Measurements from ENCODE around the gene CXorf66.
"Not testable (repeated sequence)": the region's sequence is repeated elsewhere in the genome, so short reads cannot be mapped to it uniquely, and the experiment has no call there.

Gene CXorf66

GRCh38 chrX:139967300-139967699, 2.0 kb upstream of the CXorf66 start:
- no peaks in the 10 kb centered on the region for H3K9me3 ChIP-seq (ENCODE audit: insufficient read depth, low read length)
- H3K4me3 ChIP-seq (ENCODE audit: low read length), result no peak overlapping the region
- TF ChIP-seq EZH2phosphoT487 (IDR thresholded peaks at IDR 0.05; ENCODE audit: low read depth) (no peak), CTCF (IDR thresholded peaks at IDR 0.05; ENCODE audit: low read depth, low read length) (peak; percentile 46)
- no peak overlapping the region for H3K27ac ChIP-seq (ENCODE audit: low read length)
- H3K4me2 ChIP-seq (ENCODE audit: low read length), result no peak overlapping the region
- no peaks in the 10 kb centered on the region for H3K79me2 ChIP-seq (ENCODE audit: low read length)
- peak overlapping the region; percentile 41; the same call in 1 of the 2 replicates for H2AFZ ChIP-seq (ENCODE audit: low read depth, low read length)
- no peaks in the 10 kb centered on the region for H3K27me3 ChIP-seq (ENCODE audit: low read depth, low read length)
- no peak overlapping the region for H3K9ac ChIP-seq (ENCODE audit: low read length)
- no peaks in the 10 kb centered on the region for H4K20me1 ChIP-seq (ENCODE audit: insufficient read depth, low read length)
- no peaks in the 10 kb centered on the region for H3K36me3 ChIP-seq (replicated peaks; ENCODE audit: low read depth, low read length)
- H3K4me1 ChIP-seq (ENCODE audit: low read length), result no peaks in the 10 kb centered on the region

- not testable (repeated sequence) for H3K4me1 ChIP-seq (ENCODE audit: low read length); H3K36me3 ChIP-seq (replicated peaks; ENCODE audit: low read depth, low read length); H3K4me3 ChIP-seq (ENCODE audit: low read length); H4K20me1 ChIP-seq (ENCODE audit: insufficient read depth, low read length); H3K79me2 ChIP-seq (ENCODE audit: low read length); H3K27ac ChIP-seq (ENCODE audit: low read length); H3K4me2 ChIP-seq (ENCODE audit: low read length); H3K27me3 ChIP-seq (ENCODE audit: low read depth, low read length); H2AFZ ChIP-seq (ENCODE audit: low read depth, low read length); H3K9ac ChIP-seq (ENCODE audit: low read length); H3K9me3 ChIP-seq (ENCODE audit: insufficient read depth, low read length)
- peak; percentile 33; the same call in 1 of the 2 replicates for TF ChIP-seq CTCF (IDR thresholded peaks at IDR 0.05; ENCODE audit: low read depth, low read length)
These were observed 838 bp upstream of the CXorf66 start for GRCh38 chrX:139966159-139966558.

- H3K9ac ChIP-seq (ENCODE audit: low read length); H4K20me1 ChIP-seq (ENCODE audit: insufficient read depth, low read length); H3K4me1 ChIP-seq (ENCODE audit: low read length); H3K4me3 ChIP-seq (ENCODE audit: low read length); H3K27ac ChIP-seq (ENCODE audit: low read length); H3K9me3 ChIP-seq (ENCODE audit: insufficient read depth, low read length); H3K79me2 ChIP-seq (ENCODE audit: low read length); H3K4me2 ChIP-seq (ENCODE audit: low read length); H3K27me3 ChIP-seq (ENCODE audit: low read depth, low read length); H2AFZ ChIP-seq (ENCODE audit: low read depth, low read length); H3K36me3 ChIP-seq (replicated peaks; ENCODE audit: low read depth, low read length): not testable (repeated sequence)
These were observed 4.2 kb downstream of the CXorf66 start for GRCh38 chrX:139961091-139961490.

- Histone ChIP-seq H3K79me2 (ENCODE audit: low read length) (no peaks in the 10 kb centered on the region), H3K27me3 (ENCODE audit: low read depth, low read length) (no peaks in the 10 kb centered on the region), H2AFZ (ENCODE audit: low read depth, low read length) (no peak overlapping the region), H3K4me1 (ENCODE audit: low read length) (no peaks in the 10 kb centered on the region), H3K9me3 (ENCODE audit: insufficient read depth, low read length) (no peaks in the 10 kb centered on the region), H3K4me3 (ENCODE audit: low read length) (no peak overlapping the region), H3K27ac (ENCODE audit: low read length) (no peak overlapping the region), H3K36me3 (replicated peaks; ENCODE audit: low read depth, low read length) (no peaks in the 10 kb centered on the region), H4K20me1 (ENCODE audit: insufficient read depth, low read length) (no peaks in the 10 kb centered on the region), H3K4me2 (ENCODE audit: low read length) (no peak overlapping the region), H3K9ac (ENCODE audit: low read length) (no peak overlapping the region)
- TF ChIP-seq EZH2phosphoT487 (IDR thresholded peaks at IDR 0.05; ENCODE audit: low read depth), result no peak
- no peak for TF ChIP-seq CTCF (IDR thresholded peaks at IDR 0.05; ENCODE audit: low read depth, low read length)
These were observed 15.6 kb downstream of the CXorf66 start for GRCh38 chrX:139949703-139950102.

- H2AFZ ChIP-seq (ENCODE audit: low read depth, low read length), result no peak overlapping the region
- no peak overlapping the region for H3K9ac ChIP-seq (ENCODE audit: low read length)
- H4K20me1 ChIP-seq (ENCODE audit: insufficient read depth, low read length), result no peaks in the 10 kb centered on the region
- H3K79me2 ChIP-seq (ENCODE audit: low read length), result no peaks in the 10 kb centered on the region
- H3K9me3 ChIP-seq (ENCODE audit: insufficient read depth, low read length), result no peaks in the 10 kb centered on the region
- H3K4me3 ChIP-seq (ENCODE audit: low read length), result no peak overlapping the region
- H3K27me3 ChIP-seq (ENCODE audit: low read depth, low read length), result no peaks in the 10 kb centered on the region
- no peak overlapping the region for H3K4me2 ChIP-seq (ENCODE audit: low read length)
- H3K36me3 ChIP-seq (replicated peaks; ENCODE audit: low read depth, low read length), result no peaks in the 10 kb centered on the region
- H3K4me1 ChIP-seq (ENCODE audit: low read length), result no peaks in the 10 kb centered on the region
- TF ChIP-seq CTCF (IDR thresholded peaks at IDR 0.05; ENCODE audit: low read depth, low read length) (no peak), EZH2phosphoT487 (IDR thresholded peaks at IDR 0.05; ENCODE audit: low read depth) (no peak)
- H3K27ac ChIP-seq (ENCODE audit: low read length), result no peak overlapping the region
These were observed 20.2 kb downstream of the CXorf66 start for GRCh38 chrX:139945075-139945474.
